Nephron progenitor cell (in vitro differentiated cells): Measurements from ENCODE around the gene EFNA1.

ENCODE experiments used
- DNase-seq: peaks from one replicate; pipeline ENCODE4 v3.0.0; 2021
- H3K27ac Mint-ChIP-seq: 2 replicates; pipeline ENCODE4 v1.8.0; 2021; ENCODE audit warnings: mild to moderate bottlenecking, moderate library complexity, mixed read lengths
- H3K27me3 Mint-ChIP-seq: 2 replicates; pipeline ENCODE4 v1.8.0; 2021; ENCODE audit warnings: mild to moderate bottlenecking, low read depth, mixed read lengths; ENCODE audit not compliant: poor library complexity
- H3K36me3 Mint-ChIP-seq: 2 replicates; pipeline ENCODE4 v1.8.0; 2021; ENCODE audit warnings: low read depth, mixed read lengths
- H3K4me1 Mint-ChIP-seq: 2 replicates; pipeline ENCODE4 v1.8.0; 2021; ENCODE audit warnings: mixed read lengths
- H3K4me3 Mint-ChIP-seq: 2 replicates; pipeline ENCODE4 v1.8.0; 2021; ENCODE audit warnings: mild to moderate bottlenecking, moderate library complexity, mixed read lengths
- H3K9me3 Mint-ChIP-seq: 2 replicates; pipeline ENCODE4 v1.8.0; 2021; ENCODE audit warnings: mild to moderate bottlenecking, moderate library complexity, mixed read lengths
- CTCF ChIP-seq: fragments of 200-600 bp; sonication (generic); IDR thresholded peaks from 2 replicates; pipeline ENCODE4 v1.5.0; 2021; ENCODE audit warnings: antibody characterized with exemption

EFNA1 gene

GRCh38 chr1:155170101-155170785, 42.6 kb downstream of the EFNA1 start:
- peaks cover 6% of the 10 kb centered on the region for H3K9me3 Mint-ChIP-seq
- no peak overlapping the region for H3K27ac Mint-ChIP-seq
- peak overlapping the region; percentile 44 for H3K4me3 Mint-ChIP-seq
- TF ChIP-seq CTCF: no peak
- no peak for DNase-seq
- peaks cover 61% of the 10 kb centered on the region for H3K4me1 Mint-ChIP-seq
- peaks cover 10% of the 10 kb centered on the region for H3K27me3 Mint-ChIP-seq
- peaks cover 14% of the 10 kb centered on the region for H3K36me3 Mint-ChIP-seq

GRCh38 chr1:155170806-155171205, 43.1 kb downstream of the EFNA1 start:
- no peak for TF ChIP-seq CTCF
- Mint-ChIP-seq H3K27me3 (peaks cover 13% of the 10 kb centered on the region), H3K36me3 (peaks cover 14% of the 10 kb centered on the region), H3K27ac (no peak overlapping the region), H3K4me1 (peaks cover 62% of the 10 kb centered on the region), H3K9me3 (peaks cover 2% of the 10 kb centered on the region), H3K4me3 (no peak overlapping the region)
- no peak for DNase-seq

DNA sequence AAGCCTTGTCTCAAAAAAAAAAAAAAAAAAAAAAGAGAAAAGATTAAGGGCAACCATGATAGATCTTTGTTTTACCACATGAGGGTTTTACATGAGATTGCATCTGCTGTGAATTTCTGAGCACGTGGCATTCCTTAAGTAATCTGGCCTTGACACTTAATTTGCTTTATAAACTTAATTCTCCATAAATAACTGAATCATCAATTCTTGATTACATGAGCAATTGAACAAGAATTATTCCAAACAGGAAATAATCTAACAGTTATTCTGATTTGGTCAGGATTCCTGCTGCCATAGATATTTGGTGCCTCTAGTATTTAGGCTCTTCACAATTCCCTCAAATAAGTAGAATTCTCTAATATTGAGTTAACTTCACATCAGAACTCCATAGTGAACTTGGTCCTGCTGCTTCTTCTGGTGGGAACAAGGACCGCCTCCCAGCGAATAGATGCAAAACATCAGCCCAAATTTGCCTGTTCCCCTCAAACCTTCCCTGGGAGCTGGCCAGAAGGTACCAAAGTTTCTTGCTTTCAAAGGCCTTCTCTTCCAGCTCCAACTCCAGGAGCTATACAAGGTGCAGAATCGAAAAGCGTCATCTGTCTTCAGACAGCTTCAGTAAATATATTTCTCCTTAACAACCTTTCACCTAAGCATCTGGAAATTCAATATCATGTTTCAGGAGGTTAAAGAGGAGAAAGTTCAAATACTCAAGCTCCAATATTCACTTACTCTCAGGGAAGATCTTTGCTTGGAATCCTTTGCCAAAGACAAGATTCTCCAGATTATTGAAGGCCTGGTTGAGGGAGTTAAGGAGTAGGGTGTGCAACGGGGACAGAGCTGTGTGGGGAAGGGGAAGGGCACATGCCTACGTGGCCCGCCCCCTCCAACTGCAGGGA, 44.4 kb downstream of the EFNA1 start:
- H3K27me3 Mint-ChIP-seq: peaks cover 14% of the 10 kb centered on the region

GRCh38 chr1:155172732-155173477, 45.2 kb downstream of the EFNA1 start, which contains the start of gene KRTCAP2:
TSS of gene KRTCAP2 (minus strand) at chr1:155173304. CDS start at chr1:155173224, 80 bp downstream.
- peak within 1 kb of the TSS; percentile 94 for H3K4me3 Mint-ChIP-seq

More for the DNA sequence above, 44.4 kb downstream of the EFNA1 start:
- peak overlapping the region; percentile 86 for H3K27ac Mint-ChIP-seq
- peaks cover 20% of the 10 kb centered on the region for H3K36me3 Mint-ChIP-seq
- H3K9me3 Mint-ChIP-seq: no peaks in the 10 kb centered on the region
- no peak for TF ChIP-seq CTCF
- H3K4me3 Mint-ChIP-seq: peak overlapping the region; percentile 94
- peaks cover 56% of the 10 kb centered on the region for H3K4me1 Mint-ChIP-seq
- no peak for DNase-seq

More at GRCh38 chr1:155172732-155173477, 45.2 kb downstream of the EFNA1 start, which contains the start of gene KRTCAP2:
- peak; percentile 94 for DNase-seq
- peak; percentile 93 for TF ChIP-seq CTCF
- H3K27ac Mint-ChIP-seq: peak within 1 kb of the TSS; percentile 92
- H3K27me3 Mint-ChIP-seq: peaks cover 14% of the 10 kb centered on the region
- H3K4me1 Mint-ChIP-seq: peaks cover 48% of the 10 kb centered on the region
- H3K9me3 Mint-ChIP-seq: no peaks in the 10 kb centered on the region
- peaks cover 20% of the 10 kb centered on the region for H3K36me3 Mint-ChIP-seq
